HG02798 (cell line): ENCODE measurements around the gene MYB.

Experiments
- ATAC-seq: cut with Tn5 transposase; IDR thresholded peaks from one replicate; pipeline ENCODE4 v1.9.1; 2021; ENCODE audit warnings: mild to moderate bottlenecking; ENCODE audit not compliant: unreplicated experiment, poor library complexity

MYB gene

DNA sequence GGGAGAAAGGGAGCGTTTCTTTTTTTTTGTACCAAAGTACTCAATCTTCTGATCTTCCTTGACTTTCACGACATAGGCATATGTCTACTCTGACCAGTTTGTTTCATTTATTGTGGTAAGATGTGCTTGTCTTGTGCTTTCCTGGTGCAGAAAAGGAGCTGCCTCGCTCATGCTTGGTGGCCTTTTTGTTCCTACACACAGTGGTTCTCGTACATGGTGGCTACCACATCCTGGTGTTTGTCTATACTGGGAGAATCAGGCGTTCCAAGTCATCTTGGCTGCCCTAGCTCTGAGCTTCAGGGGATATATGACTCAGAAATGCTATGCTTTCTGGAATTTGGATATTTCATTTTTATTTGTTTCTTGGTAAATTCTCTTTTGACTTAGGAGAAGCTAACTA lies 31.8 kb downstream of the MYB start:
- ATAC-seq = no peak

DNA sequence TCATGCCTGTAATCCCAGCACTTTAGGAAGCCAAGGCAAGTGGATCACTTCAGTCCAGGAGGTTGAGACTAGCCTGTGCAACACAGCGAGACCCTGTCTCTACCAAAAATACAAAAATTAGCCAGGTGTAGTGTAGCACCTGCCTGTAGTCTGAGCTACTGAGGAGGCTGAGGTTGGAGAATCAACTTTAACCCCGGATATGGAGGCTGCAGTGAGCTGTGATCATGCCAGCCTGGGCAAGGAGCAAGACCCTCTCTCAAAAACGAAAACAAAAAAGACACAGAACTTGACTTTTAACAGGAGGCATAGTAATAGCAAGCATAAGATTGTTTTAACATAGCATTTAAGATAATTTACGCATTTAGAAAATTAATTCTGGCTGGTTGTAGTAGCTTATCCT lies 32.5 kb downstream of the MYB start:
- no peak for ATAC-seq

DNA sequence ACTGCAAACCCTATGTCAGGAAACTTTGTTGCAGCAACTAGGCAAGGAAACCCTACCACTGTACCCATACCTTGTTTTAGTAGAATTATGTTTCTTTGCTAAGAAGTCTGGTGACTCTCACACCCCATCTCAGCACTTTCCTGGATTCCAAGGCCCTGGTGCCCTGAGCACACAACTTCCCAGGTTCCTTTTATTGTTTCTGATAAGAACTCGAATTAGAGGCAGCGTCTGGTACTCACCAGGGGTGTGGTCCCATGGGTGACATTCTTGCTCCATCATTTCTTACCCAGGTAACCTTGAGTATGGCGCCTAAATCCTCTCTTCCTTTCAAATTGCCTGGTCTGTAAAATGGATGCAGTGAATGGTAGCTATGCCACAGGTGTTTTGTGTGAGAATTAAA lies 34.1 kb downstream of the MYB start:
- no peak for ATAC-seq

DNA sequence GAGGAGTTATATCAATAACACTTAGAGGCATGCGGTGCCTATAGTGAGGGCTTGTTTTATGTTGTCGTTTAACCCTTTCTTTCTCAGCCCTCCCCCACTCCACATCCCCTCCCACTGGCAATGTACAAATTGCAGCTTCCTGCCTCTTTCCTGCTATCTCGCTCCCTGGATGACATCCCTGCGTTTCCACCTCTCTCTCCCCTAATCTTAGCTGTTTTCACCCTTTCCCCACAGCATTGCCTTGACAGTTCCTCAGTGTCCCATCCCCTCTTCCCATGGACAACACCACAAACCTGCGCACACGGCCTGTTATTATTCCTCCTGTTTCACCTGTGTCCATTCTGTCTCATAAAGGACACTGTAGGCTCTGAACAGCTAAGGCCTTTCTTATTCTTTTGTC lies 34.5 kb downstream of the MYB start:
- no peak for ATAC-seq

DNA sequence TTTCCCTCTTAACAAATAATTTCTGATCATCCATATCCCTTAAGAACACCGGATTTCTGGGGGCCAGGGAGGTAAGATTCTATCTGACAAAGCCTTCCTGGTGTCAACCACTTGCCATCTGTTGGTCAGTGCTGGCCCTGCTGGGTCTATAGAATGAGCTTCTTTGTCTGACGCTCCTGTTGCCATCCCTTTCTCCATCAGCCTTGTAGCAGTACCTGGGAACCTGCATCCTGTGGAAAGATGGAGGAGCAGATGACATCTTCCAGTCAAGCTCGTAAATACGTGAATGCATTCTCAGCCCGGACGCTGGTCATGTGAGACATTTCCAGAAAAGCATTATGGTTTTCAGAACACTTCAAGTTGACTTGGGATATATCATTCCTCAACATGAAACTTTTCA lies 36.6 kb downstream of the MYB start:
- ATAC-seq = no peak

DNA sequence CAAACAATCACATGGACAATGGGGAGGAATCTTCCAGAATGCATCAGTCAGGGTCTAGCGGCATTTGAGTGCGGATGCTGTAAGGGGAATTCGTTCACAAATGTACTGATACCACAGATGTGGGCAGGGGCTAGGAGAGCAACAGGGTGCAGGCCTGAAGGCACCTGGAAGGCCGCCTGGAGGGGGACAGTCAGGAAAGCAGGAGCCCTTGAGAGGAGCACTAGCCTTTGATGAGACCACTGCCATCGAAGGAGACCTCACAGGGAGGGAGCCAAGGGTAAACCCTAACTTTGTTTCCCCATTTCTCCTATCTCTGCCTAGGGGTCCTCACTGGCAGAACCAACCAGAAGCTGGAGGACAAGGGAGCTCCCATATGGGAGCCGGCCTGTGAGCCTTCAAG lies 38.2 kb downstream of the MYB start:
- no peak for ATAC-seq

DNA sequence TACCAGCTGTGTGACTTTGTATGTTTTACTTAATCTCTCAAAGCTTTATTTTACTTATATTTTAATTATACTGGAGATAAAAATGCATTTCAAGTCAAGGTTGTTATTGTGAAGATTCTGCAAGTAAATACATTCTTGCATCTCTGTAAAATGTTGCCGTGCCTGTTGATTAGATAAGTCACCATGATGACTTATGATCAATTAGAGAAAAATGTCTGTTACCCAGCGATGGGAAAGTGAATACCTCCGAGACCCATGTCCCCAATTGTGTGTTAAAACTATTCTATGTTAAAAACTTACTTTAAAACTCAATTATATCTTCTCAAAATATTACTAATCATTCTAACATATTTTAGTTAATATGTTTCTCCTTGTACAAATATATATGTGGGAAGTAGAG lies 39.9 kb downstream of the MYB start:
- ATAC-seq = no peak

DNA sequence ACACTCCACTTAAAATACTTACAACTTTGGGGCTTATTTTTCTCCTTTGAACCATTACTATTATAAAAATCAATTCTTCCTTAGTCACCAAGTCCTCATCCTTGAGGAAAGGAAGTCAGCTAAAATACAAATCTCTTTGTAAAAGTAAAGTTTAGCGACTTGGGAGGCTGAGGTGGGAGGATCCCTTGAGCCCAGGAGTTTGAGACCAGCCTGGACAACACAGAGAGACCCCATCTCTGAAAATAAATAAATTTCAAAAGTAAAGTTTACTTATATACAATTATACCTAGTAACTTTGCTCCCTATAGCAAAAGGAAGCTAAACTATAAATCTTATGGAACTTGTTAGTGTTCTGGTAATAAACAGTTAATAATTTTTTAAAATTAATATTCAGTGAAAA lies 40.4 kb downstream of the MYB start:
- no peak for ATAC-seq

DNA sequence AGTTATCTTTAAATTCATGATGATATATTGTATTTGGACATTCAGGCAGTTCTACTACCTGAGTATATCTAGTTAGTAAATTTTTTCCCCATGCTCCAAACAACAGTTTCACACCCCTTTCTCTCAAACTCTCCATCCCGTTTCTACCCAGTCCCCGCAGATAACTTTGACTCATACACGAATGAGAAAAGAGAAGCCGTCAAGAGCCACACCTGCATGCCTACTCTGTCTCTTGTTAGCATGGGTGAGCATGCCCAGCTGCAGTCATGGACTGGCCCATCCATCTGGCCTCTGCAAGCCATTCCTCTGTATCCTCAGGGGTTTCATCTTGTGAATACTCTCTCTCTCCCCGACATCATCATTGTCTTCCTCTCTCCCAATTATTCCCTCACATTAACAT lies 41.5 kb downstream of the MYB start:
- no peak for ATAC-seq

DNA sequence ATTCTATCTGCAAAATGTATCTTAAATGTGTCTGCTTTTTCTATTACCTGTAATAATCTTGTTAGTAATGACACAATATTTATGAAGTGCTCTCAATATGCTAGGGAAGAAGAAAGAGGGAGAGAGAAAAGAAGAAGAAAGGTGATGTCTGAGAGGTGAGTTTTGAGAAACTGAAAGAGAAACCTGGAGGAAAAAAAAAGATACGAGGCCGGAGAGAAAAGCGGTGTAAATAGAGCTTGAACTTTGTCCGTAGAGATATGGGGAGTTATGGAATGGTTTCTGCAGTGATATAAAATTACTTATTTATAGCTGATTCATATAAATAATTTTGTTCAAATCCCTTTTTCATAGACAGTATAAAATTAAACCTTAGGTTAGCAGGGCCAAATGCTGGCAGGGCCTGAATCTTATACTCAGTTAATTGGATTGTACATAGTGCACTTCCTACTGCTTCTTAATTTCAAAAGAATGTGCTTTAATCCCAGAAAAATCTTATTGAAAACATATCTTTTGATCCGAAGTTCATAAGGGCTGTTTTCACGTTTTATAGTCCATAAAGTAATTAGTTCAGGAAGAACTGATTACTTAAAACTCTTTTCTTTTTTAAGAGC lies 43.0 kb downstream of the MYB start:
- ATAC-seq = no peak

DNA sequence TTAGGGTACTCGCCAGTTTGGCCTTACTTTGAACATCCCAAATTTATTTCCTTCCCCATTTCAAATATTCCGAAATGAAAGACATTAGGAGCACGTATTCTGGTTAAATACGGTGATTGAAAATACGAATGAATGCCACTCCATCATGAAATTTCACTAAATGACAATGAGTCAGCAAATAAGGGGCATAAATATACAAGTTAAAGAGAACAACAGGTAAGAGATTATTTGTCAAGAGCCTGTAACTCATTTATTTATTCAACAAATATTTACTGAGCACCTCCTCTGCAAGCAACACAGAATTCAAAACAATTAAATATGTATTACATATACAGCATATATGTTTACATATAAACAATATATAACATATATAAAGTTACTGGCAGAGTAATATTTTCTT lies 44.8 kb downstream of the MYB start:
- no peak for ATAC-seq

DNA sequence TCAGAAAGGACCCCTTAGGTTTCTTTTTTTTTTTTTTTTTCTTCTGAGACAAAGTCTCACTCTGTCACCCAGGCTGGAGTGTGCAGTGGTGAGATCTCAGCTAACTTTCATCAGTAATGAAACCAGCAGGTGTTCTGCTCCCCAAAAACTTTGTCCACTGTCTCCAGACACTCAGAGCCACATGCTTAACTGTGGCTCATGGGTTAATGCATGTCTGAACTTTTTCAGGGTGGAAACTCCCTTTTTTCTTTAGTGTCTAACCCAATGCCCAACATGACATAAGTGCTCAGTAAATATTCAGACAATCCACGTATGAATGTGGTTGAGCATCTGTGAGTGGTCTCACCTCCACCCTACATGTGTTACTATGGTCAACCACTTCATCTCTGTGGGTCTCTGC lies 45.4 kb downstream of the MYB start:
- ATAC-seq = peak; percentile 90

DNA sequence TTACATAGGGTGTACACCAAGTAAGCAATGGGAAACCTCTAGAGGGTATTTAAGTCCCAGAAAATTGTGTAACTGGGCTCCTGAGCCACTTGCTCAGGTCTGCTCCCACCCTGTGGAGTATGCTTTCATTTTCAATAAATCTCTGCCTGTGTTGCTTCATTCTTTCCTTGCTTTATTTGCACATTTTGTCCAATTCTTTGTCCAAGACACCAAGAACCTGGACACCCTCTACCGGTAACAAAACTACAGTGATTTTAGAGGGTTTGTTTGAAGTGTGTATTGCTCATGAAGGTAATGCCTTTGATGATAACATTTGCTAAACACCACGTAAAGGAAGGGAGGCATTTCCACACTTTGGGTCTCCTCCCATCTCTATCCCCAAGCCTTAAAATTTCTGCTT lies 46.2 kb downstream of the MYB start:
- ATAC-seq = no peak

DNA sequence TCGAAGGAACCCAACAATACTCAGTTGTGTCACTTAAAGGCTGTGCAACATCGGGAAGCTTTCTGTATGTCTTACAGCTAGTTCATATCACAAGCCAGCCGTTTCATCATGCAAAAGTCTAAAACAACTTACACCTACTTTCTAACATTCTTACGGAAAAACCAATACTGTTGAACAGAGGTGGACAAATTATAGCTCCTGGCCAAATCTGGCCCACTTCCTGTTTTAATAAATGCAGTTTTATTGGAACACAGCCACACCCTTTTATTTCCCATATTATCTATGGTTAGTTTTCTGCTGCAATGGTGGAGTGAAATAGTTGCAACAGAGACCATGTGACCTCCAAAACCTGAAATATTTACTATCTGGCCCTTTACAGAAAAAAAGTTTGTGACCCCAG lies 46.6 kb downstream of the MYB start:
- no peak for ATAC-seq

DNA sequence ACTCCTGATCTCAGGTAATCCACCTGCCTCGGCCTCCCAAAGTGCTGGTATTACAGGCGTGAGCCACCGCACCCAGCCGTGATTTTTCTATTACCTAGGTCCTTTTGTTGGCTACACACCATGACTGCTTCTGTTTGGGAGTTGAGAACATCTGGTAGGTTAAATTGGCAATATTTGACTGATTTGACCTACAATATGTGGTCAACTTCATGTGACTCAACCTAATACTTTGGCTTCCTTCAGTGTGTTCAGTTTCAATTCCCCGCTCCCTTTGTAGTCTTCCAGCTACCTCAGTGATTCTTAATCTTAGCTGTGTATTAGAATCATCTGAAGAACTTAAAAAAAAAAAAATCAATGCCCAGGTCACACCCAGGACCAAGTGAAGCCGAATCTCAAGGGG lies 47.4 kb downstream of the MYB start:
- ATAC-seq = peak; percentile 30

DNA sequence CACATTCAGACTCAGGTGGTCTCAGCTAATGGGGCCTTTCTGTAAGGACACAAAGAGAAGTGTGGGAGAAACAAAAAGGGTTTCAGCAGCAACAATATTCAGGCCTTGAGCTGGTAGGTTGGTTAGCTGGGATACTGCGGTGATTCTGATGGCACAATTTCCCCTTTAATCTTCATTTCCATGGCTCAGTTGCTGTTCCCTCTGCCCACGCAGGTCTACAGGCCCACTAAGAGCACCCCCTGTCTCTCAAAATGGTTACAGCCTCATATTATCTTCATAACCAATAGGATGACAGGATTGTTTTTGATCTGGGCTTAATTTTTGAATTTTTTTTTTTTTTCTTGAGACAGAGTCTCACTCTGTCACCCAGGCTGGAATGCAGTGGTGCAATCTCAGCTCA lies 48.9 kb downstream of the MYB start:
- ATAC-seq = no peak

DNA sequence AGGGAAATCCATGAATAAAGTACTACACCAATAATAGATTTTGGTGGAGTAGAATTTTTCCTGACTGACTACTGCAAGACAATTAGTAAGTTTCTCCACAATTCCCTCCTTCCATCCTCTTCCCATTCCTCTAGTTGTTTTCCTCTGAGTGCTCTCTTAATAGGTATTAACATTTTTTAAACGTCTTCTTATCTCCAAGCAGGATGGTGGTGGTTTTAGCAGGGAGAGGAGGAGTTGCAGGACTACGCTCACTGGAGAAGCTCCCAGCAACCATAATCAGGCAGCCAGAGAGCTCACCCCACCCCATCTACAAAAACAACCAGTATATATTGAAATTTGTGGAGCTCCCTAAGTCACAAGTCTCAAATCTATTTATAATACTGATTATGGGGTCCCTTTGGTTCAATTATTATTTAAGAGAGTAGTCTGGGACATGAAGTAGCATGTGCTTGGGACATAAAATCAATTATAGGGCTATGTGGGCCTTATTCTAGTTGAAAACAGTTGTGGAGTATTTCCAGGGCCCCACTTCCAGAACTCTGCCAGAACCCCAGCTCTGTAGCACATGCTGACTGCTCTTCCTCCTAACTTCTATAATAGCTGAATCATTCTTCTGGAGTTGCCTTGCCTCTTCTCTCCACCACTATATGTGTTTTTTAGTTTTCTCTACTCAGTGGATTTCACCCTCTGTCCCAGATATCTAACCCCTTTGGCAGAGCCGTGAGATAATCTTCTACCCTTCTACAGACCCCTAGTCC lies 49.8 kb downstream of the MYB start:
- no peak for ATAC-seq

DNA sequence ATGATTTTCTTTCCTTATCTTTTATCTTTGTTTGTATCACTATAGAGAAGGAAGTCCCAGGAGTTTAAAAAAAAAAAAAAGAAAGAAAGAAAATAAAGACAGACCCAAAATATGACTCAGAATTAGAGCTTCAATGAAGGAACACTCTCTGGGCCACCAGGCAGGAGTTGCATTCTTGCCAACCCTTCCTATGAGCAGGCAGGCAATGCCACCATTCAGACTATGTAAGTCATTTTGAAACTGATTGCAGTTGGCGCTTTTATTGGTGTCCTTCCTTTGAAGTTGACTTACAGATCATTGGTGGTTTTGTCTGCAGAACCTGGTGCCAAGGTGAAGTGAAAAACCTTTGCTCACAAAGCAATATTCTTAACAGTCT lies 50.3 kb downstream of the MYB start:
- no peak for ATAC-seq

DNA sequence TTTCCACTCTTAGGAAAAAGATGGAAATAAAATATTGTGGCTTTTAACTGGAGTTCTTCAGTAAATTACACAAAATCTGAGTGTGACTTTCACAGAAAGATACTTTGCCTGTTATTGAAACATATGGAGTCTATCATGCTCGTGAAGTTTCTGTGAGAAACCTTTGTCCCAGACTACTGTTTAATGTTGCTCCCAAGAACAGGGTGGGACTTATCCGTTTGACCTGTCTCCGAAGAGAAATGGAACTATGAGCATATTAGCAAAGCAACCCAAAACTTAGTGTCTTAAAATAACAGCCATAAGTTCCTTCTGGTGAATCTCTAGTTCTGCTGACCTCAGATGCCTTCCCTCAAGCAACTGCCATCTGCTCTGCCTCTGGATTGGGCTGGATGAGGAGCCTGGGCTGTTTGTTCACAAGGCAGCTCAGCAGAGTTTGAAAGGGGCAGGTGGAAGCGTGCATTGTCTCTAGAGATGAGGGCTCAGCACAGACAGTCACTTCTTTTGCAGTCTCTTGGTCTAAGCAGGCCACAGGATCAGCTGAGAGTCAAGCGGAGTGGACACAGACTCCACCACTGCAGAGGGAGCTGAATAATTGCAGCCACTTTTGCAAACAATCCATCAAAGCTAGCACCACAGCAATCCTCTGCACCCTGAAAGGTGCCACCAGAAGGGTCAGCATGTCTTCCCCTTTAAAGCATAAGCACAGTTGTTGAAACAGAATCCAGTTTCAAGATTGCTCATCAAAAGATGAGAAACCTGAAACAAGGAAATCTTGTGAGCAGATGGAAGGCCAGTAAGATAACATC lies 52.8 kb downstream of the MYB start:
- peak; percentile 66 for ATAC-seq

DNA sequence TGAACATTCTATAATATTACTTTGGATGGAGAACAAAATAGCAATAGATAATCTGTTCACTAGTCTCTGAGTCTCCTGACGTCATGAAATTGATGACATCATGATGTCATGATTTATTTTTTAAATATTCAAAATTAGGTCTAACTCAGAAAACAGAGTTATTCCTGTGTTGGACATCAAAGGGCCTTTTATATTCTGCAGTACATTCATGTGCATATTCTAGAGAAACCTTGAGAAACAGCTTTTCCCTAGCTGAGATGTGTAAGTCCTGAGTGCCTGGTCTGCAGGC lies 53.3 kb downstream of the MYB start:
- ATAC-seq = no peak

DNA sequence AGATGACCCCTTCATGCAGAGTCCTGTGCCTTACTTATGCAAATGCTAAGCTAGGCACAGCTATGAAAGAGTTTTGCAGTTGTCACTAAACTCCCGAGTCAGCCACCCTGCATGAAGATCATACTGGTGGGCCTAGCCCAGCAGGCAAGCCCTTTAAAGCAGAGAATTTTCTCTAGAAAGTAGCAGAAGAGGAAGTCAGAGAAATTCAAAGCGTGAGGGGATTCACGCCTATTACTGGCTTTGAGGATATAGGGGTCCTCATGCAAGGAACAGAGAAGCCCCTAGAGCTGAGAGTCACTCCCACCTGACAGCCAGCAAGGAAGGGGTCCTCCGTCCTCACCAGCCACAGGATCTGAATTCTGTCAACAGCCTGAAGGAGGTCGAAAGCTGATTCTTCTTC lies 54.6 kb downstream of the MYB start:
- no peak for ATAC-seq

DNA sequence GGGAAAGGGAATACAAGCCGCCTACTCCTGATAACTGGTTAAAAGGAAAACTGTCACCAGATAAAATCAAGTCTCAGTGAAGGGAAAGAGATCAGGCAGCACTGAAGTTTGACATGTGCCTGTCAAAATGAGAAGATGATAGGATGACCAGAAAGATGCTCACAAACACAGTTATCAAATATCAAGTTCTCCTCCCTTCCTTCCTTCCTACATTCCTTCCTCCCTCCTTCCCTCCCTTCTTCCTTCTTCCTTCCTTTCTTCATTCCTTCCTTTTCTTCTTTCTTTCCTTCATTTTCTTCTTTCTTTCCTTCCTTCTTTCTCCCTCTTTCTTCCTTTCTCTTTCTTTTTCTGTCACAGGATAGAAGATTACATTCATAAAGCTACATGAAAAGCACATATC lies 55.2 kb downstream of the MYB start:
- no peak for ATAC-seq
